HCT116 (cell line): ENCODE results near the gene REEP3. TPM values are rescaled to one million over a fixed set of nuclear protein-coding genes. Genes with fewer than 3 reads are reported as not detected.

Source experiments
- ATAC-seq: fragments of 200-7000 bp; cut with Tn5 transposase; 2 replicates; pipeline ENCODE4 v1.9.1; 2020; ENCODE audit warnings: mild to moderate bottlenecking, moderate library complexity
- BruUV-seq: library from RNA; stranded (reverse); fragments of 400-500 nt; replicated peaks from 2 replicates; lab custom pipeline; 2021; lab: Mats Ljungman, UMichigan
- CTCF ChIA-PET: fragments of 300-600 bp; sonication (Branson Sonifier 250); formaldehyde crosslinking; loops from one replicate; lab custom pipeline; 2021; ENCODE audit warnings: antibody characterized with exemption; lab: Charles Lee
- POLR2A ChIA-PET: fragments of 300-600, 350-600 bp; sonication (Branson Sonifier 250); formaldehyde crosslinking; loops from one replicate; lab custom pipeline; 2021; ENCODE audit warnings: antibody characterized with exemption; lab: Charles Lee
- RAD21 ChIA-PET, 2 experiments: fragments of 300-600 bp; sonication (Branson Sonifier 250); formaldehyde crosslinking; loops; one replicate each; lab custom pipeline; 2023; ENCODE audit warnings: low total read pairs in 2 of 2; ENCODE audit not compliant: uncharacterized antibody in 2 of 2, unreplicated experiment in 2 of 2, low non-redundant PET in 1 of 2; lab: Charles Lee
- DNase-seq: peaks from one replicate; pipeline ENCODE4 v3.0.0-alpha.2; 2010; ENCODE audit warnings: low read depth, low spot score
- H2AFZ ChIP-seq: fragments of 200-600 bp; shearing (Covaris generic), sonication (generic); 2 replicates; pipeline ENCODE4 v1.6.1; 2017; ENCODE audit warnings: low read depth, mixed run types, mixed read lengths, antibody characterized with exemption, low read length; ENCODE audit not compliant: poor library complexity, severe bottlenecking
- H3K27ac ChIP-seq: 2 replicates; pipeline ENCODE4 v1.5.1; 2012; ENCODE audit warnings: low read depth, low read length
- H3K27me3 ChIP-seq: fragments of 200-600 bp; sonication (generic); 2 replicates; pipeline ENCODE4 v1.6.1; 2016; ENCODE audit warnings: mixed run types, low read length, mixed read lengths; ENCODE audit not compliant: insufficient read depth
- H3K36me3 ChIP-seq, 2 experiments: fragments of 200-500 bp in 1 of 2; fragments of 200-600 bp in 1 of 2; sonication (Bioruptor generic) in 1 of 2; sonication (generic) in 1 of 2; 2 replicates each; pipeline versions ENCODE4 v1.5.1 to v1.6.1; 2014 to 2016; ENCODE audit warnings: low read length in 2 of 2, inconsistent platforms in 1 of 2, mixed read lengths in 1 of 2, mixed run types in 1 of 2; ENCODE audit not compliant: insufficient read depth in 2 of 2, control insufficient read depth in 1 of 2
- H3K4me1 ChIP-seq, 2 experiments: fragments of 200-600 bp in 1 of 2; sonication (generic) in 1 of 2; 2 replicates each; pipeline versions ENCODE4 v1.5.1 to v1.6.1; 2012 to 2017; ENCODE audit warnings: low read length in 2 of 2, inconsistent platforms in 1 of 2, mild to moderate bottlenecking in 1 of 2, mixed read lengths in 1 of 2, mixed run types in 1 of 2, moderate library complexity in 1 of 2; ENCODE audit not compliant: insufficient read depth in 2 of 2, control insufficient read depth in 1 of 2
- H3K4me2 ChIP-seq: fragments of 200-600 bp; sonication (generic); 2 replicates; pipeline ENCODE4 v1.6.1; 2017; ENCODE audit warnings: mixed run types, low read length, mixed read lengths
- H3K4me3 ChIP-seq, 2 experiments: fragments of 200-600 bp in 1 of 2; sonication (generic) in 1 of 2; replicated peaks in 1 of 2; 2 replicates each; pipeline ENCODE4 v1.5.1; 2011 to 2016; ENCODE audit warnings: low read length in 2 of 2, control low read depth in 1 of 2, low read depth in 1 of 2, mild to moderate bottlenecking in 1 of 2, mixed read lengths in 1 of 2, mixed run types in 1 of 2
- H3K79me2 ChIP-seq: fragments of 200-600 bp; sonication (generic); 2 replicates; pipeline ENCODE4 v1.6.1; 2017; ENCODE audit warnings: mild to moderate bottlenecking, mixed run types, low read length, moderate library complexity, mixed read lengths; ENCODE audit not compliant: insufficient read depth
- H3K9ac ChIP-seq: fragments of 200-600 bp; sonication (generic); 2 replicates; pipeline ENCODE4 v1.6.1; 2016; ENCODE audit warnings: low read length, mixed read lengths
- H3K9me2 ChIP-seq: fragments of 200-600 bp; sonication (generic), shearing (Covaris generic); 2 replicates; pipeline ENCODE4 v1.6.1; 2017; ENCODE audit warnings: mixed run types, mild to moderate bottlenecking, moderate library complexity; ENCODE audit not compliant: insufficient read depth
- H3K9me3 ChIP-seq, 2 experiments: fragments of 200-500 bp in 1 of 2; fragments of 200-600 bp in 1 of 2; sonication (Bioruptor generic) in 1 of 2; sonication (generic) in 1 of 2; 2 replicates each; pipeline ENCODE4 v1.6.1; 2014 to 2017; ENCODE audit warnings: low read length in 2 of 2, mixed read lengths in 2 of 2, inconsistent platforms in 1 of 2, low read depth in 1 of 2, mild to moderate bottlenecking in 1 of 2, mixed run types in 1 of 2, moderate library complexity in 1 of 2; ENCODE audit not compliant: control insufficient read depth in 1 of 2, insufficient read depth in 1 of 2
- H4K20me1 ChIP-seq: fragments of 200-600 bp; sonication (generic), shearing (Covaris generic); 2 replicates; pipeline ENCODE4 v1.6.1; 2017; ENCODE audit warnings: mixed run types, mild to moderate bottlenecking, moderate library complexity; ENCODE audit not compliant: insufficient read depth
- FOSL1 ChIP-seq: IDR thresholded peaks from 2 replicates; pipeline ENCODE4 v1.6.1; 2012; ENCODE audit warnings: low read depth
- JUND ChIP-seq: IDR thresholded peaks from 2 replicates; pipeline ENCODE4 v1.6.1; 2012
- RAD21 ChIP-seq: IDR thresholded peaks from 2 replicates; pipeline ENCODE4 v1.6.1; 2012; ENCODE audit warnings: low read depth, mild to moderate bottlenecking
- SIN3A ChIP-seq: IDR thresholded peaks from 2 replicates; pipeline ENCODE4 v1.6.1; 2012; ENCODE audit warnings: low read depth
- SRF ChIP-seq: IDR thresholded peaks from 2 replicates; pipeline ENCODE4 v1.6.1; 2012; ENCODE audit warnings: low read depth
- TCF7L2 ChIP-seq: IDR thresholded peaks from 2 replicates; pipeline ENCODE4 v1.7.0; 2011; ENCODE audit warnings: borderline replicate concordance, inconsistent platforms; ENCODE audit not compliant: insufficient read depth, insufficient read length; ENCODE audit errors: extremely low read depth
- YY1 ChIP-seq: IDR thresholded peaks from 2 replicates; pipeline ENCODE4 v1.6.1; 2011; ENCODE audit warnings: low read length, low read depth, moderate library complexity, mild to moderate bottlenecking; ENCODE audit not compliant: insufficient replicate concordance; ENCODE audit errors: extremely low read depth
- intact Hi-C: fragments of 100-400 bp; cut with micrococcal nuclease; formaldehyde crosslinking; loops from 2 replicates; pipeline ENCODE4 v1.10.0; 2022
- total RNA-seq: library from RNA; stranded (reverse); gene quantifications from one replicate; pipeline ENCODE4 v1.2.1, GENCODE V29; 2021; ENCODE audit not compliant: unreplicated experiment
- TF ChIP-seq, protein P1 (sequence below): IDR thresholded peaks from 2 replicates; pipeline ENCODE4 v1.6.1; 2011; ENCODE audit warnings: mild to moderate bottlenecking, low read length, moderate library complexity; ENCODE audit not compliant: insufficient replicate concordance; ENCODE audit errors: extremely low read depth
- TF ChIP-seq, protein P2 (sequence below): IDR thresholded peaks from 2 replicates; pipeline ENCODE4 v1.6.1; 2012
- TF ChIP-seq, protein P3 (sequence below): IDR thresholded peaks from 2 replicates; pipeline ENCODE4 v1.6.1; 2012; ENCODE audit warnings: low read depth

REEP3 gene
- total RNA-seq, 1 experiment from 2014 or later, result 41.3 TPM

DNA sequence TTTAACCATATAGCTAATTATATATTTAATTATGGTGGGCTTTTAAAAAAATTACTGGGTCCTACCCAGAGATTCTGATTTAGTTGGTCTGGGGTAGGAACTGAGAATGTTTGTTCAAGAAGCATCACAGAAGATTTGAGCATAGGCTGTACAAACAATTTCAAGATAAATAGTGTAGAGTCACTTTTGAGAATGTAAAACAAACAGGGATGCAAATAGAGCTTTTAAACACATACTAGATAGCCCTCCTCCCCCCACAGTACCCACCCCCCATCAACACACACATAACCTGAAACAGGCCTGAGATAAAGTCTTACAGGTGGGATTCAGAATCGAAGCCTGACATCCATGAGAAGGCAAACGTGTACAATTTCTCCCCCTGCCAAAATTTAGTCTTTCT is 15.6 kb upstream of the REEP3 start (continued):
- TF ChIP-seq, protein P1, sequence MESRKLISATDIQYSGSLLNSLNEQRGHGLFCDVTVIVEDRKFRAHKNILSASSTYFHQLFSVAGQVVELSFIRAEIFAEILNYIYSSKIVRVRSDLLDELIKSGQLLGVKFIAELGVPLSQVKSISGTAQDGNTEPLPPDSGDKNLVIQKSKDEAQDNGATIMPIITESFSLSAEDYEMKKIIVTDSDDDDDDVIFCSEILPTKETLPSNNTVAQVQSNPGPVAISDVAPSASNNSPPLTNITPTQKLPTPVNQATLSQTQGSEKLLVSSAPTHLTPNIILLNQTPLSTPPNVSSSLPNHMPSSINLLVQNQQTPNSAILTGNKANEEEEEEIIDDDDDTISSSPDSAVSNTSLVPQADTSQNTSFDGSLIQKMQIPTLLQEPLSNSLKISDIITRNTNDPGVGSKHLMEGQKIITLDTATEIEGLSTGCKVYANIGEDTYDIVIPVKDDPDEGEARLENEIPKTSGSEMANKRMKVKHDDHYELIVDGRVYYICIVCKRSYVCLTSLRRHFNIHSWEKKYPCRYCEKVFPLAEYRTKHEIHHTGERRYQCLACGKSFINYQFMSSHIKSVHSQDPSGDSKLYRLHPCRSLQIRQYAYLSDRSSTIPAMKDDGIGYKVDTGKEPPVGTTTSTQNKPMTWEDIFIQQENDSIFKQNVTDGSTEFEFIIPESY, result no peak

DNA sequence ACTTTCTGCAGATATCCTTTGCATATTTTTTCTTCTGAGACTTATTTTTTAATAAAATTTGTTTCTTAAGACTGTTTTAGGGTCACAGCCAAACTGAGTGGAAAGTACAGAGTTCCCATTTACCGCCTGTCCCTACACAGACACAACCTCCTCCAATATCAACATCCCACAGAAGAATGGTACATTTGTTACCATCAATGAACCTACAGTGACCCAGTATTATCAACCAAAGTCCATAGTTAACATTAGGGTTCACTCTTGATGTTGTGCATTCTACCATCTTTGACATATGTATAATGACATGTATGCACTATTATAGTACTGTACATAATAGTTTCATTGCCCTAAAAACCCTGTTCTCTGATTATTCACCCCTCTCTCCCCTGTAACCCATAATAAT is 14.6 kb upstream of the REEP3 start:
- peaks cover 12% of the 10 kb centered on the region in 2 experiments for H3K4me1 ChIP-seq
- H2AFZ ChIP-seq, result no peak overlapping the region
- no peaks in the 10 kb centered on the region for H3K36me3 ChIP-seq
- intact Hi-C loops, result no loop called here
- no peak overlapping the region for H3K9ac ChIP-seq
- H3K4me2 ChIP-seq, result no peak overlapping the region
- H3K4me3 ChIP-seq, result no peak overlapping the region
- CTCF ChIA-PET, result no interaction called here
- ATAC-seq (no peak), DNase-seq (no peak)
- no peaks in the 10 kb centered on the region for H3K27me3 ChIP-seq
- POLR2A ChIA-PET, result no interaction called here
- no peaks in the 10 kb centered on the region for H3K9me3 ChIP-seq
- BruUV-seq, result no TSS peak
- H3K9me2 ChIP-seq, result no peaks in the 10 kb centered on the region
- H3K27ac ChIP-seq, result no peak overlapping the region
- no peaks in the 10 kb centered on the region for H4K20me1 ChIP-seq
- H3K79me2 ChIP-seq, result peaks cover 82% of the 10 kb centered on the region
- RAD21 ChIA-PET, result no interaction called here
- TF ChIP-seq YY1 (no peak), JUND (no peak), TCF7L2 (no peak), SIN3A (no peak), RAD21 (no peak), SRF (no peak), FOSL1 (no peak)
- TF ChIP-seq, protein P2, sequence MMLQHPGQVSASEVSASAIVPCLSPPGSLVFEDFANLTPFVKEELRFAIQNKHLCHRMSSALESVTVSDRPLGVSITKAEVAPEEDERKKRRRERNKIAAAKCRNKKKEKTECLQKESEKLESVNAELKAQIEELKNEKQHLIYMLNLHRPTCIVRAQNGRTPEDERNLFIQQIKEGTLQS, result no peak
- TF ChIP-seq, protein P3, sequence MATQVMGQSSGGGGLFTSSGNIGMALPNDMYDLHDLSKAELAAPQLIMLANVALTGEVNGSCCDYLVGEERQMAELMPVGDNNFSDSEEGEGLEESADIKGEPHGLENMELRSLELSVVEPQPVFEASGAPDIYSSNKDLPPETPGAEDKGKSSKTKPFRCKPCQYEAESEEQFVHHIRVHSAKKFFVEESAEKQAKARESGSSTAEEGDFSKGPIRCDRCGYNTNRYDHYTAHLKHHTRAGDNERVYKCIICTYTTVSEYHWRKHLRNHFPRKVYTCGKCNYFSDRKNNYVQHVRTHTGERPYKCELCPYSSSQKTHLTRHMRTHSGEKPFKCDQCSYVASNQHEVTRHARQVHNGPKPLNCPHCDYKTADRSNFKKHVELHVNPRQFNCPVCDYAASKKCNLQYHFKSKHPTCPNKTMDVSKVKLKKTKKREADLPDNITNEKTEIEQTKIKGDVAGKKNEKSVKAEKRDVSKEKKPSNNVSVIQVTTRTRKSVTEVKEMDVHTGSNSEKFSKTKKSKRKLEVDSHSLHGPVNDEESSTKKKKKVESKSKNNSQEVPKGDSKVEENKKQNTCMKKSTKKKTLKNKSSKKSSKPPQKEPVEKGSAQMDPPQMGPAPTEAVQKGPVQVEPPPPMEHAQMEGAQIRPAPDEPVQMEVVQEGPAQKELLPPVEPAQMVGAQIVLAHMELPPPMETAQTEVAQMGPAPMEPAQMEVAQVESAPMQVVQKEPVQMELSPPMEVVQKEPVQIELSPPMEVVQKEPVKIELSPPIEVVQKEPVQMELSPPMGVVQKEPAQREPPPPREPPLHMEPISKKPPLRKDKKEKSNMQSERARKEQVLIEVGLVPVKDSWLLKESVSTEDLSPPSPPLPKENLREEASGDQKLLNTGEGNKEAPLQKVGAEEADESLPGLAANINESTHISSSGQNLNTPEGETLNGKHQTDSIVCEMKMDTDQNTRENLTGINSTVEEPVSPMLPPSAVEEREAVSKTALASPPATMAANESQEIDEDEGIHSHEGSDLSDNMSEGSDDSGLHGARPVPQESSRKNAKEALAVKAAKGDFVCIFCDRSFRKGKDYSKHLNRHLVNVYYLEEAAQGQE, result no peak
